Activated CD4-positive, alpha-beta memory T cell treated with anti-CD3 and anti-CD28 coated beads, Interleukin-2, amount 10 ng/mL, durations not matched to agents 7 days and 5 days (primary cell): Measurements from ENCODE around the gene PIM1. TPM values are rescaled to one million over a fixed set of nuclear protein-coding genes. Genes with fewer than 3 reads are reported as not detected.

Experiments used
- CTCF ChIA-PET: fragments of 350-600 bp; sonication (Branson Sonifier 250); formaldehyde crosslinking; loops from one replicate; lab custom pipeline; 2021; ENCODE audit warnings: antibody characterized with exemption, inconsistent platforms; lab: Charles Lee
- POLR2A ChIA-PET: fragments of 350-600 bp; sonication (Branson Sonifier 250); formaldehyde crosslinking; loops from one replicate; lab custom pipeline; 2021; ENCODE audit warnings: antibody characterized with exemption; lab: Charles Lee
- DNase-seq: peaks from one replicate; pipeline ENCODE4 v3.0.0-alpha.2; 2020
- H3K27ac Mint-ChIP-seq: one replicate; pipeline ENCODE4 v1.8.0; 2021; ENCODE audit warnings: mild to moderate bottlenecking, mixed read lengths
- H3K27me3 Mint-ChIP-seq: one replicate; pipeline ENCODE4 v1.8.0; 2021; ENCODE audit warnings: mixed read lengths
- H3K36me3 Mint-ChIP-seq: one replicate; pipeline ENCODE4 v1.8.0; 2021; ENCODE audit warnings: low read depth, mixed read lengths
- H3K4me1 Mint-ChIP-seq: one replicate; pipeline ENCODE4 v1.8.0; 2021; ENCODE audit warnings: mixed read lengths
- H3K4me3 Mint-ChIP-seq: one replicate; pipeline ENCODE4 v1.8.0; 2021; ENCODE audit warnings: mild to moderate bottlenecking, mixed read lengths
- H3K9me3 Mint-ChIP-seq: one replicate; pipeline ENCODE4 v1.8.0; 2021; ENCODE audit warnings: mixed read lengths
- total RNA-seq, 2 experiments: library from RNA; stranded (reverse); gene quantifications; one replicate each; pipeline ENCODE4 v1.2.3, GENCODE V29; 2021

Gene PIM1
- total RNA-seq, 2 experiments from 2014 or later, result 497 to 505 TPM

GRCh38 chr6:37222125-37222967, 52.4 kb downstream of the PIM1 start:
- ChIA-PET POLR2A (interaction anchor here (0.9 to 2.0 kb wide), 5 partner anchors 10 to 204 kb away, joined by 3 to 5 read pairs (median 4); partner anchors contain the start of genes TBC1D22B and TMEM217), CTCF (interaction anchor here (0.6 to 2.0 kb wide), 7 partner anchors 10 to 217 kb away, joined by 3 to 8 read pairs (median 4); partner anchors contain the start of gene FGD2)
- H3K36me3 Mint-ChIP-seq, result no peaks in the 10 kb centered on the region
- H3K9me3 Mint-ChIP-seq, result no peaks in the 10 kb centered on the region
- H3K27me3 Mint-ChIP-seq, result no peaks in the 10 kb centered on the region
- peak; percentile 79 for DNase-seq
- peak overlapping the region; percentile 77 for H3K4me3 Mint-ChIP-seq
- H3K27ac Mint-ChIP-seq, result no peak overlapping the region
- H3K4me1 Mint-ChIP-seq, result peaks cover 26% of the 10 kb centered on the region

GRCh38 chr6:37222992-37223391, 53.0 kb downstream of the PIM1 start:
- H3K9me3 Mint-ChIP-seq, result no peaks in the 10 kb centered on the region
- DNase-seq, result no peak
- POLR2A ChIA-PET, result interaction anchor here (0.9 to 2.0 kb wide), 3 partner anchors 10 to 50 kb away, joined by 3 to 5 read pairs (median 3); partner anchors contain the start of genes TBC1D22B and TMEM217
- CTCF ChIA-PET, result interaction anchor here (0.7 to 2.0 kb wide), 6 partner anchors 10 to 205 kb away, joined by 3 to 8 read pairs (median 4); no protein-coding TSS in a partner anchor
- H3K4me1 Mint-ChIP-seq, result peaks cover 26% of the 10 kb centered on the region
- H3K36me3 Mint-ChIP-seq, result no peaks in the 10 kb centered on the region
- H3K4me3 Mint-ChIP-seq, result peak overlapping the region; percentile 77
- H3K27me3 Mint-ChIP-seq, result no peaks in the 10 kb centered on the region
- no peak overlapping the region for H3K27ac Mint-ChIP-seq

Other genes with a start within 250 kb of the PIM1 start
- 1 to 10 TPM; 7.3 to 8.5 TPM for gene PI16, start 215.4 kb upstream of the PIM1 start, total RNA-seq
- gene MTCH1, start 184.0 kb upstream of the PIM1 start, total RNA-seq, result 100 to 1,000 TPM; 131 TPM
- gene FGD2, start 164.5 kb upstream of the PIM1 start, total RNA-seq, result 1 to 10 TPM; 4.7 to 4.9 TPM
- 10 to 100 TPM; 16.5 TPM for gene TBC1D22B, start 87.6 kb downstream of the PIM1 start, total RNA-seq
- 1 to 10 TPM; 1.6 to 2.1 TPM for gene TMEM217, start 88.0 kb downstream of the PIM1 start, total RNA-seq
- gene RNF8, start 183.8 kb downstream of the PIM1 start, total RNA-seq, result 10 to 100 TPM; 23.5 to 24.0 TPM